Hematopoietic multipotent progenitor cell treated with erythropoietin and hydrocortisone succinate and interleukin-3 and kit ligand, for 17 days (in vitro differentiated cells): ENCODE results near the gene RGS9.

Experiments used
- DNase-seq: peaks from one replicate; pipeline ENCODE4 v3.0.0-alpha.2; 2015; ENCODE audit warnings: low spot score

Gene RGS9

GRCh38 chr17:65219124-65219523 lies 82.0 kb downstream of the RGS9 start:
- DNase-seq = no peak

- DNase-seq = no peak
These were observed 82.5 kb downstream of the RGS9 start for GRCh38 chr17:65219707-65220106.

DNA sequence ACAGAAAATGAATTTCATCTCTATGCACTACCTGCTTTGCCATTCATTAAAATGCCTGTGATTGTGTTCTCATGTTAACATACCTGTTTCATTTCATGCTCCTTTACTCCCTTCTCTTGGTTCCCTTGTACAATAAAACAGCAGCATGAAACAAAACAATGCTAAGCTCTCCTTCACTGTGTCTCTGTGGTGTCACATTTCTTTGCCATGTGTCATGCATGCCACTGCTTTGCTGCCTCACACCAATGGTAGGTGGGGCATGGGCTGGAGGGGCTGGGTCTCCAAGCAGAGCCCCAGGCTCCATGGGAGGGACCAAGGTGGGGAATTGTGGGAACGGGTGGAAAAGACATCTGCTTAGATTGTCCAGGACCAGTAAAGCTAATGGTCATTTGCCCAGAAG lies 83.6 kb downstream of the RGS9 start:
- DNase-seq = no peak

DNA sequence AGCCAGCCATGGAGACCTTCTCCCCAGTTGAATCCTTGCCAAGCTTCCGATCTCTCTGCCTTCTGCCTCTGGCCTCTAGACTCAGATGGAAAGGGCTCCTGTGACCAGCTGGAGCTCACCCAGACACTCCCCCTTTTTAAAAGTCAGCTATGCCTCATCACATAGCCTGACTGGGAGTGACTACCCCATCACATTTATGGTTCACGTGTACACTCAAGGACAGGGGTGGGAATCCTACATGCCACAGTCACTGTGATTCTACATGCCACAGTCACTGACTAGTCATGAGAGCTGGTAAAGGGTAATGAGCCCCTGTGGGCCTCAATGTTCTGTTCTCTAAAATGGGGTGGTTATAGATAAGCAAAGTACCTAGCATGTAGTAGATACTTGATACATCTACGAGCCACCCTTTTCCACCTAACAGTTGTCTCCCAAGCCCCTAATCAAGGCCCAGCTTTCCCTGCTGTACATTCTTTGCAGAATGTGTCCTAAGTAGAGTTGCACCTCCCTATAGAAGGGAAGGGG lies 85.1 kb downstream of the RGS9 start:
- no peak for DNase-seq

DNA sequence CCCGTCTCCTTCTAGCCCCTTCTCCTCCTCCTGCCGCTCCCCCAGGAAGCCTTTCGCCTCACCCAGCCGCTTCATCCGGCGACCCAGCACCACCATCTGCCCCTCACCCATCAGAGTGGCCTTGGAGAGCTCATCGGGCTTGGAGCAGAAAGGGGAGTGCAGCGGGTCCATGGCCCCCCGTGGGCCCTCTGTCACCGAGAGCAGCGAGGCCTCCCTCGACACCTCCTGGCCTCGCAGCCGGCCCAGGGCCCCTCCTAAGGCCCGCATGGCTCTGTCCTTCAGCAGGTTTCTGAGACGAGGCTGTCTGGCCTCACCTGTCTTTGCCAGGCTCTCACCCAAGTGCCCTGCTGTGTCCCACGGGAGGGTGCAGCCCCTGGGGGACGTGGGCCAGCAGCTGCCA lies 87.9 kb downstream of the RGS9 start:
- DNase-seq = no peak

- DNase-seq = no peak
These were observed 89.1 kb downstream of the RGS9 start for GRCh38 chr17:65226227-65226626.

DNA sequence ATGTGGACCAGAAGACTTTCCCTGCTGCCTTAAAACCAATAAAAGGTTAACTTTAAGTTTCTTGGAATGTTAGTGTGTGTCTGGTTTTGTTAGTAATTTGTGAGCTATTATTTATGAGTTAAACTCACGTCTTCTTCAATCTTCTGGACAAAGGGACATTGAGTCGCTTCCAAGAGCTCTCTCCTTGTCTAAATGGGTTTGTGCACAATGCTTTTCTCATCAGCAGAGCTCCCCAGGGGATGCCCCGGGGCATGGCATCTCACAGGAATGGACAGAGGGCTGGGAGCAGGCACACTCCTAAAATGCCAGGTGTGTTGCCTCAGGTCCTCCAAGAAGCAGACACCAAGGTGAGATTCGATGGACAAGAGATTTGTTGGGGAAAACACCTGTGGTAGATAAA lies 90.5 kb downstream of the RGS9 start:
- no peak for DNase-seq

DNA sequence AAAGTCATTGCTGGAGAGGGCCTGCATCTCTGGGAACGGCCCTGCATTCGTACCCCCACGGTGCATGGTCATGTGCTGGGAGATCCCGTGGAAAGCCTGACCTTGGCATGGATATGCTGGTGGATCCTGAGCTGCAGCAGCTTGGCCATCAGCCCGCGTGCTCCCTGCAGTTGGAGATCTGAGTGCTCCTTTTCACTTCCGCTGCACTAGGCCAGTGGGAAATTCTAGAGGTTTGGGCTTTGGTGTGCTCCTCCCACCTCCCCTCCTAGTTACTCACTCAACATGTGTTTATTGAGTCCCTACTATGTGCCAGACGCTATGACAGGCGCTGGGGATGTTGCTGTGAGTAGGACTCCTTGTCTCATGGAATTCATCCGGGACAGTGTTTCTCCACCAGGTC lies 91.1 kb downstream of the RGS9 start:
- no peak for DNase-seq

DNA sequence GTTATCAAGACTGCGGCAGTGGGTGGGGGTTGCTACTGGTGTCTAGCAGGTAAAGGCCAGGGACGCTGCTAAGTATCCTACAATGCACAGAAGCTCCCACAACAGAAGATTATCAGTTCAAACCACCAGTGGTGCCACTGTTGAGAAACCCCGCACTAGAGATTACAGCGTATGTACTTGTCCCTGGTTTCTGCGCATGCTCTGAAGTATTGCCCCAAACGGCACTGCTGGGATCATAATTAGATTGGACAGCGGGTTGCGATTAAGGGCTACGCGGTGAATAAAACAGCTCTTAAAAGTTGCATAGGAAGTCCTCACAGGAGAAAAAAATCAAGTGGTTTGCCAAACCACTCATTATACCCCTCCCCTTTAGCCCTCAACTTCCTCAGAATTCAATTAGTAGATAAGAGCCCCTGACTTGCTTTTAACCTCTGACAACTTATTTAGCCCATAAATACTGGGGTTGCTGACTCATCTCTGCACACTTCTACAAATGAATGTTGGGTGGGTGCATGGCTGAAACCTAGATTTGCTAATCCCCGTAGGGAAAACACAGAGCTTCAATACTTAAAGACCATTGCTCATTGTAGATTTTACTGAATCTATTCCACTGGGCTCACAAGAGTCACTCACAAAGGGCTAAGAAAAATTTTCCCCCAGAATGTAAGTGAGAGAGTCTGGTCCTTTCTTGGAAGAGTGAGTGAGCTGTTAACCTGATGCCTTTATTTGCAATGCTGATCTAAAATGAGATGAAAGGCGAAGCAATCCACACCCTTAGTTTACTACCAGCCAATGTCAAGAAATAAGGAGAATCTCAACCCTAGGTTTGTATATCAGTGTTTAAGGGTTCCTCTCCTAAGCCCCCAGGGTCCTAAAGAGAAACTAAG lies 91.8 kb downstream of the RGS9 start:
- DNase-seq = peak; percentile 13

DNA sequence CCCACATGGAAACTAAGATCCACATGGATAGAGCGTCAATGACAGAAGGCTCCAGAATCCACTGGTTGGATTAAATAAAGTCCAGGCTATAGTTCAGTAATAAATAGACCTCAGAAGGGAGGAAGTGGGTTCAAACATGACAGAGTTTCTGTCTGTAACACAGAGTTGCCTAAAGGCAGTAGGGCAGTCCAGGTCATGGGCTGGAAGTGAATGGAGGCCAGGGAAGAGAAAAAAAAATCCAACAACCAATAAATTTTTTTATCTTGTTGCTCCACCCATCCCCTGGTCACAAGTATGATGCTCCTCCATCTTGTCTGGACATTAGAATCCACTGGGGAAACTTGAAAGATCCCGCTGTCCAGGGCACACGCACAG lies 92.4 kb downstream of the RGS9 start:
- DNase-seq = no peak

DNA sequence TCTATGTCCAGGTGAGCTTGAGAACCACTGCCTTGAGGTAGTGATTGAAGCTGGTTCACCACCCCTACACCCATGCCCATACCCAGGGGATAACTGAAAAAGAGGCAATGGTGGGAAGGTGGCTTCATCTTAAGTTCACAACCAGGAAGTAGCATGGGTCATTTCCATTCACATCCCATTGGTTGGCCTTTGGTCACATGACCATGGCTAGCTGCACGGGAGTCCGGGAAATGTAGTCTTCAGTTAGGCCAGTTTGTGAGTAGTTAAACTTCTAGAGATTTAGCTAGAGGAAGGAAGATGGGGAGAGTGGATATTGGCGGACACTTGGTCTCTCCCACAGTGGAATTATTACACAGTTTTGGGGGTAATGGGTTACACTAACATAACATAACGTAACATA lies 92.9 kb downstream of the RGS9 start:
- DNase-seq = no peak

DNA sequence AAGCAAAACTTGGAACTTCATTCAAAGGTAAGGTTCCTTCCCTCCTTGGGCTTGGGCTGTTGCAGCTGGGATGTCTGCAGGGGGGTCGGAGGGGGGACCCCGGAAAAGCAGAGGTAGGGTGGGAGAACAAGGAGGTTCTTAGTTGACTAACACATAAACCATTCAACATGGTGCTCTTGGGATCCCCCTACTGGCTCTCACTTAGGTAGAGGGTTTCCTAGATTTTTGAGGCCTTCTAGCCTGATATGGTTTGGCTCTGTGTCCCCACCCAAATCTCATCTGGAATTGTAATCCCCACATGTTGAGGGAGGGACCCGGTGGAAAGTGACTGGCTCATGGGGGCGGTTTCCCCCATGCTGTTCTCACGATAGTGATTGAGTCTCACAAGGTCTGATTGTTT lies 93.9 kb downstream of the RGS9 start:
- no peak for DNase-seq

DNA sequence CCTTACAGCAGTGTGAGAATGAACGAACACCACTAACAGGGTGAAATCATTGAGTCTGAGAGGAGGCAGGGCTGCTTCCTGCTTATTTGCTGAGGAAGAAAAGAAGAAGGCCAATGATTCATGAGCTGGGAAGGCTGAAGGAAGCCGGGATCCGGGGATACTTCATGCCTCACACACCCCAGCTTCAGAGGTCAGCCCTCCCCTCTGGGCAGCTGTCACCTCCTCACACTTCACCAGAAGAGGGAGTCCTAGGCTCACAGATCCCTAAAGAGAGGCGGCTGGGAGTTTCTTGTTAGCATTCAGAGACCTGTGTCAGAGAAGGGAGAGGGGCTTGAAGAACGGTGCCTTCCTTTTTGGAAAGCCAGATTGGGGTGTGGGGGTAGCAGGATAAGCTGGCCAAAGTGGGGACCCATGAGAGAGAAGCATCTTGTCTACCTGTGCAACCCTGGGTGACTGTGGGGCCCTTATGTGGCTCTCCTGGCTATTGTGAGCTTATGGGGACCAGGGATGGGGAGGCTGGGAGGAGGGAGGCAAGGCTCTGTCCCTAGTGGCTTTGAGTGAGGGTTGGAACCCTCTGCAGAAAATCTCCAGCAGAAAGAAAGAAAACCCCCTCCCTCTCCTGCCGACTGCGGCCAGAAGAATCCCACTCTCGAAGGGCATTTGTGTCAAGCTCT lies 94.6 kb downstream of the RGS9 start:
- no peak for DNase-seq

DNA sequence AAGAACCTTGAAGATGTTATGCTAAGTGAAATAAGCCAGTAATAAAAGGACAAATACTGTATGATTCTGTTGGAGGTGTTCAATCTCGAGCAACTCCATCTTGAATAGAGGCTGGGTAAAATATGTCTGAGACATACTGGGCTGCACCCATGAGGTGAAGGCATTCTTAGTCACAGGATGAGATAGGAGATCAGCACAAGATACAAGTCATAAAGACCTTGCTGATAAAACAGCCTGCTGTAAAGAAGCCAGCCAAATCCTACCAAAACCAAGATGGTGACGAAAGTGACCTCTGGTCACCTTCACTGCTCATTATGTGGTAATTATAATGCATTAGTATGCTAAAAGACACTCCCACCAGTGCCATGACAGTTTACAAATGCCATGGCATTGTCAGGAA lies 98.1 kb downstream of the RGS9 start:
- no peak for DNase-seq

DNA sequence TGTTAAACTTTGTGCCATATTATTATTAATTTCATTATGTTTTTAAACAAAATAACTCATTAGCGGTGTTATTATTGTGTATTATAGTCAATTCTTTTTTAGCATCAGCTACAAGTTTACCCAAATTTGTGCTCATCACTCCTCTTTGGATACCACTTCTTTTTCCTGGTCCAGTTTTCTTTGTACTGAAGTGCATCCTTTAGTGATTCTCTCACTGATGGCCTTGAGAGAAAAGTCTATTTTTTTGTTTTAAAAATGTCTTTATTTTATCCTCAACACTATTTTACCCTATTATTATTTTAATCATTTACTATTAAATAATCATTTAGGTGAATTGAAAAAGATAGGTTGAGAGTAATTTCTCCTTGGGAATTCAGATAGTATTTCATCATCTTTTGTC lies 99.2 kb downstream of the RGS9 start:
- no peak for DNase-seq

DNA sequence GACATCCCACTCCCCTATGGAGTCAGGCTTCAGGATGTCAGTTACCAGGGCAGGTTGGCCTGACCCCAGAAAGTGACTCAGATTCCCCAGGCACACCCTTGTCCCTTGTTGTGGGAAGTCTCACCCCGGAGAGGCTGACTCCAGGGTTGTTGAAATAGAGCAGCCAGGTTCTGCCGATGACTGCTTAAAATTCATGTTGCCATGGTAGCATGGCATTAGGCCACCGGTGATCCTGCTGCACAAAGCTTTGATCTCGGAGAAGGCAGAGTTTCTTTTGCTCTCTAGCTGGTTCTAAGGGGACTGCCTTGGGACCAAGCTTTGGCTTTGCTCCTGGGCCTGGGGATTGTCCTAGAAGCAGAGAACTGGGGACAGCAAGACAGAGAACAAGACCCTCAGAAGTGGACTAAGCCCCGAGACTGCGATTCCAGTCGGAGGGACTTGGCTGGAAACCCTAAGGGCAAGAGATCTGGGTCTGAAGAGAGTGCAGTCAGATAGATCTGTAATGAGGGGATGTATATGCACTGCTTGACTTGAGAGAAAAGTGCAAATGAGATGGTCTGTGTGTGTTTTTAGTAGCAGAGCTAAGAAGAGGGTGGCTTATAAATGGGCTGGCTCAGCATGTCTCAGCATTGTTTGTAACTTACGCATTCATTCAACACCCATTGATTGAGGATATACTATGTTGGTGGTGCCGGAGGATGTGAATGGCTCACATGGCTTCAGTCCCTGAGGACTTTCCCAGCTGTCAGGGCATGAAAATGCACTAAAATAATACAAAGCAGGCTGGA lies 106.9 kb downstream of the RGS9 start:
- no peak for DNase-seq

GRCh38 chr17:65246252-65246651 lies 109.1 kb downstream of the RGS9 start:
- no peak for DNase-seq

GRCh38 chr17:65249774-65250173 lies 112.6 kb downstream of the RGS9 start:
- no peak for DNase-seq

- no peak for DNase-seq
These were observed 117.0 kb downstream of the RGS9 start for GRCh38 chr17:65254166-65254565.

GRCh38 chr17:65259281-65259680 lies 122.1 kb downstream of the RGS9 start:
- DNase-seq = no peak

GRCh38 chr17:65259696-65260485 lies 122.7 kb downstream of the RGS9 start:
- no peak for DNase-seq

DNA sequence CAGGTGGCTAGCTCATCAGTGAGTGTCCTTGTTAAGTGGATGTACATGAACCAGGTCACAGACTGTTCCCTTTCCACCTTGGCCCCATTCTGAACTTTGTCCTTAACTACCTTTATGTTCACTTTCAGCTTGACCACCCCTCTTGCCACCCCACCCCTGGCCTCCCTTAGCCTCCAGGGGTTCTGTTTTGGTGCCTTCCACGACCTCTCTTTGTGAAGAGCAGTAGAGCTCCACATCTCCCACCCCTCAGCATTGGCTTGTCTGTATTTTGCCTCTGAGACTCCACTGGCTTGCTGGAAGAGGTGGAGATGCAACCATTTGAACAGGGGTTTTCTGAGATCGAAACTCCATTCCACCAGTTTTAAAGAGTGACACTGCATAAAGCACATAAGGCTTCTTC lies 123.5 kb downstream of the RGS9 start:
- no peak for DNase-seq
